ENCODE data around the gene CHST9. TPM values are rescaled to one million over a fixed set of nuclear protein-coding genes. Genes with fewer than 3 reads are reported as not detected.
"Not testable (repeated sequence)": the region's sequence is repeated elsewhere in the genome, so short reads cannot be mapped to it uniquely, and the experiment has no call there.

The CHST9 gene
- polyA plus RNA-seq (under 0.01 to 0.07 TPM (median 0.03 TPM) in 3 replicates), polyA minus RNA-seq (0.10 TPM in 1 of 3 replicates, not detected in the others)
- polyA plus RNA-seq (2011; ENCODE audit: low read depth), result not detected
- polyA plus RNA-seq (2011; cell fraction: cytosol; rRNA removed), result 0.03 and 0.07 TPM in 2 replicates
- polyA plus RNA-seq (2011; cell fraction: nucleus; rRNA removed), result 0.04 and 0.05 TPM in 2 replicates
- 0.03 TPM in 1 of 2 replicates, not detected in the other for polyA plus RNA-seq (2012; ENCODE audit: low replicate concordance)
- polyA minus RNA-seq (2011; cell fraction: cytosol; rRNA and poly(A)+ RNA removed), result not detected
- not detected in 2 replicates for polyA minus RNA-seq (2011; cell fraction: nucleus; rRNA and poly(A)+ RNA removed)

- H3K9me3 ChIP-seq (ENCODE audit: control insufficient read depth, low read depth, low read length), result no peaks in the 10 kb centered on the region
- DNase-seq (ENCODE audit: low read depth, low spot score) (no peak), FAIRE-seq (no peak)
- peaks cover 18% of the 10 kb centered on the region for H3K27me3 ChIP-seq (ENCODE audit: control insufficient read depth, extremely low read depth, insufficient read depth, low read length)
- no peak within 1 kb of the TSS for H3K27ac ChIP-seq (ENCODE audit: control insufficient read depth, insufficient read depth, low read length)
- peak; percentile 63 for TF ChIP-seq EZH2 (IDR thresholded peaks at IDR 0.05; ENCODE audit: low read length)
- TF ChIP-seq, protein P1, sequence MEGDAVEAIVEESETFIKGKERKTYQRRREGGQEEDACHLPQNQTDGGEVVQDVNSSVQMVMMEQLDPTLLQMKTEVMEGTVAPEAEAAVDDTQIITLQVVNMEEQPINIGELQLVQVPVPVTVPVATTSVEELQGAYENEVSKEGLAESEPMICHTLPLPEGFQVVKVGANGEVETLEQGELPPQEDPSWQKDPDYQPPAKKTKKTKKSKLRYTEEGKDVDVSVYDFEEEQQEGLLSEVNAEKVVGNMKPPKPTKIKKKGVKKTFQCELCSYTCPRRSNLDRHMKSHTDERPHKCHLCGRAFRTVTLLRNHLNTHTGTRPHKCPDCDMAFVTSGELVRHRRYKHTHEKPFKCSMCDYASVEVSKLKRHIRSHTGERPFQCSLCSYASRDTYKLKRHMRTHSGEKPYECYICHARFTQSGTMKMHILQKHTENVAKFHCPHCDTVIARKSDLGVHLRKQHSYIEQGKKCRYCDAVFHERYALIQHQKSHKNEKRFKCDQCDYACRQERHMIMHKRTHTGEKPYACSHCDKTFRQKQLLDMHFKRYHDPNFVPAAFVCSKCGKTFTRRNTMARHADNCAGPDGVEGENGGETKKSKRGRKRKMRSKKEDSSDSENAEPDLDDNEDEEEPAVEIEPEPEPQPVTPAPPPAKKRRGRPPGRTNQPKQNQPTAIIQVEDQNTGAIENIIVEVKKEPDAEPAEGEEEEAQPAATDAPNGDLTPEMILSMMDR (optimal IDR thresholded peaks at IDR 0.05 in 1 of 3, IDR thresholded peaks at IDR 0.05 in 1 of 3, conservative IDR thresholded peaks at IDR 0.05 in 1 of 3; ENCODE audit: extremely low read depth in 1 of 3, insufficient read depth in 2 of 3, low read length in 3 of 3), result peak in 1 of 3 experiments; percentile 15
- peak within 1 kb of the TSS; percentile 28 for H2AFZ ChIP-seq (ENCODE audit: control insufficient read depth, low read length)
- H3K4me1 ChIP-seq (ENCODE audit: control insufficient read depth, extremely low read depth, insufficient read depth, low read length), result peaks cover 4% of the 10 kb centered on the region
- no peaks in the 10 kb centered on the region for H3K9me1 ChIP-seq (ENCODE audit: control insufficient read depth, extremely low read depth, insufficient read depth, low read length)
- no peaks in the 10 kb centered on the region for H4K20me1 ChIP-seq (ENCODE audit: control insufficient read depth, extremely low read depth, insufficient read depth, low read length)
- dilution Hi-C loops (cut with MboI; ENCODE audit: extremely low pct_ligation_motif_present, low sequenced_read_pairs), result no loop called here
- no peak within 1 kb of the TSS for H3K9ac ChIP-seq (ENCODE audit: control insufficient read depth, extremely low read depth, insufficient read depth, low read length)
- H3K4me3 ChIP-seq (ENCODE audit: control insufficient read depth in 2 of 3, extremely low read depth in 1 of 3, insufficient read depth in 2 of 3, low read depth in 1 of 3, low read length in 3 of 3), result peak within 1 kb of the TSS; percentile 12 to 45 (median 31)
- no peaks in the 10 kb centered on the region for H3K36me3 ChIP-seq (ENCODE audit: control insufficient read depth in 2 of 2, extremely low read depth in 1 of 2, insufficient read depth in 2 of 2, low read length in 2 of 2)
- H3K79me2 ChIP-seq (ENCODE audit: control insufficient read depth, insufficient read depth, low read length), result no peaks in the 10 kb centered on the region
- H3K4me2 ChIP-seq (ENCODE audit: control insufficient read depth, extremely low read depth, insufficient read depth, low read depth, low read length), result peak within 1 kb of the TSS; percentile 58
Observed at GRCh38 chr18:27185025-27185763, at the start of gene CHST9. CHST9 (minus strand) TSS chr18:27185308; CDS start chr18:27142809, 42,499 bp downstream.

DNA sequence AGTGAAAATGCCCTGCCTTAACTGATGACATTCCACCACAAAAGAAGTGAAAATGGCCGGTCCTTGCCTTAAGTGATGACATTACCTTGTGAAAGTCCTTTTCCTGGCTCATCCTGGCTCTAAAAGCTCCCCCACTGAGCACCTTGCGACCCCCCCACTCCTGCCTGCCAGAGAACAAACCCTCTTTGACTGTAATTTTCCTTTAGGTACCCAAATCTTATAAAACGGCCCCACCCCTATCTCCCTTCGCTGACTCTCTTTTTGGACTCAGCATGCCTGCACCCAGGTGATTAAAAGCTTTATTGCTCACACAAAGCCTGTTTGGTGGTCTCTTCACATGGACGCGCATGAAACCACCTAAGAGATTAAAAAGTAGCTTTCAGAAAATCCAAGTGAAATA is 47.2 kb upstream of the CHST9 start:
- H3K4me1 ChIP-seq (ENCODE audit: control insufficient read depth, extremely low read depth, insufficient read depth, low read length); H4K20me1 ChIP-seq (ENCODE audit: control insufficient read depth, extremely low read depth, insufficient read depth, low read length); H3K9me3 ChIP-seq (ENCODE audit: control insufficient read depth, low read depth, low read length); H3K27me3 ChIP-seq (ENCODE audit: control insufficient read depth, extremely low read depth, insufficient read depth, low read length); H3K9ac ChIP-seq (ENCODE audit: control insufficient read depth, extremely low read depth, insufficient read depth, low read length); H3K27ac ChIP-seq (ENCODE audit: control insufficient read depth, insufficient read depth, low read length); DNase-seq (ENCODE audit: low read depth, low spot score); dilution Hi-C loops (cut with MboI; ENCODE audit: extremely low pct_ligation_motif_present, low sequenced_read_pairs); H3K36me3 ChIP-seq (ENCODE audit: control insufficient read depth in 2 of 2, extremely low read depth in 1 of 2, insufficient read depth in 2 of 2, low read length in 2 of 2); H3K4me3 ChIP-seq (ENCODE audit: control insufficient read depth in 2 of 3, extremely low read depth in 1 of 3, insufficient read depth in 2 of 3, low read depth in 1 of 3, low read length in 3 of 3); H2AFZ ChIP-seq (ENCODE audit: control insufficient read depth, low read length); H3K4me2 ChIP-seq (ENCODE audit: control insufficient read depth, extremely low read depth, insufficient read depth, low read depth, low read length); H3K9me1 ChIP-seq (ENCODE audit: control insufficient read depth, extremely low read depth, insufficient read depth, low read length); FAIRE-seq; H3K79me2 ChIP-seq (ENCODE audit: control insufficient read depth, insufficient read depth, low read length): not testable (repeated sequence)

DNA sequence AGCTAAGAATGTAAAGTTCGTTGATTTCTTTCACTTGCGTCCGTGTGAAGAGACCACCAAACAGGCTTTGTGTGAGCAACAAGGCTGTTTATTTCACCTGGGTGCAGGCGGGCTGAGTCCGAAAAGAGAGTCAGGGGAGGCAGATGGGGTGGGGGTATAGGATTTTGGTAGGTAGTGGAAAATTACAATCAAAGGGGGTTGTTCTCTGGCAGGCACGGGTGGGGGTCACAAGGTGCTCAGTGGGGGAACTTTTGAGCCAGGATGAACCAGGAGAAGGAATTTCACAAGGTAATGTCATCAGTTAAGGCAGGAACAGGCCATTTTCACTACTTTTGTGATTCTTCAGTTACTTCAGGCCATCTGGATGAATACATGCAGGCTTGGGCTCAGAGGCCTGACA is 46.6 kb upstream of the CHST9 start:
- H3K9me1 ChIP-seq (ENCODE audit: control insufficient read depth, extremely low read depth, insufficient read depth, low read length); H3K4me2 ChIP-seq (ENCODE audit: control insufficient read depth, extremely low read depth, insufficient read depth, low read depth, low read length); H4K20me1 ChIP-seq (ENCODE audit: control insufficient read depth, extremely low read depth, insufficient read depth, low read length); H3K9me3 ChIP-seq (ENCODE audit: control insufficient read depth, low read depth, low read length); FAIRE-seq; DNase-seq (ENCODE audit: low read depth, low spot score); H3K36me3 ChIP-seq (ENCODE audit: control insufficient read depth in 2 of 2, extremely low read depth in 1 of 2, insufficient read depth in 2 of 2, low read length in 2 of 2); H3K9ac ChIP-seq (ENCODE audit: control insufficient read depth, extremely low read depth, insufficient read depth, low read length); H3K79me2 ChIP-seq (ENCODE audit: control insufficient read depth, insufficient read depth, low read length); dilution Hi-C loops (cut with MboI; ENCODE audit: extremely low pct_ligation_motif_present, low sequenced_read_pairs); H3K4me3 ChIP-seq (ENCODE audit: control insufficient read depth in 2 of 3, extremely low read depth in 1 of 3, insufficient read depth in 2 of 3, low read depth in 1 of 3, low read length in 3 of 3); H3K4me1 ChIP-seq (ENCODE audit: control insufficient read depth, extremely low read depth, insufficient read depth, low read length); H3K27me3 ChIP-seq (ENCODE audit: control insufficient read depth, extremely low read depth, insufficient read depth, low read length): not testable (repeated sequence)
- peak overlapping the region; percentile 20 for H3K27ac ChIP-seq (ENCODE audit: control insufficient read depth, insufficient read depth, low read length)
- peak overlapping the region; percentile 59 for H2AFZ ChIP-seq (ENCODE audit: control insufficient read depth, low read length)

- H4K20me1 ChIP-seq (ENCODE audit: control insufficient read depth, extremely low read depth, insufficient read depth, low read length); H3K36me3 ChIP-seq (ENCODE audit: control insufficient read depth in 2 of 2, extremely low read depth in 1 of 2, insufficient read depth in 2 of 2, low read length in 2 of 2); H3K27me3 ChIP-seq (ENCODE audit: control insufficient read depth, extremely low read depth, insufficient read depth, low read length); dilution Hi-C loops (cut with MboI; ENCODE audit: extremely low pct_ligation_motif_present, low sequenced_read_pairs); H3K4me2 ChIP-seq (ENCODE audit: control insufficient read depth, extremely low read depth, insufficient read depth, low read depth, low read length); H3K9ac ChIP-seq (ENCODE audit: control insufficient read depth, extremely low read depth, insufficient read depth, low read length); H3K4me3 ChIP-seq (ENCODE audit: control insufficient read depth in 2 of 3, extremely low read depth in 1 of 3, insufficient read depth in 2 of 3, low read depth in 1 of 3, low read length in 3 of 3); H3K4me1 ChIP-seq (ENCODE audit: control insufficient read depth, extremely low read depth, insufficient read depth, low read length); H3K79me2 ChIP-seq (ENCODE audit: control insufficient read depth, insufficient read depth, low read length); H3K9me1 ChIP-seq (ENCODE audit: control insufficient read depth, extremely low read depth, insufficient read depth, low read length); DNase-seq (ENCODE audit: low read depth, low spot score); H3K9me3 ChIP-seq (ENCODE audit: control insufficient read depth, low read depth, low read length): not testable (repeated sequence)
- FAIRE-seq, result peak; percentile 59
- H3K27ac ChIP-seq (ENCODE audit: control insufficient read depth, insufficient read depth, low read length), result peak overlapping the region; percentile 26
- peak overlapping the region; percentile 59 for H2AFZ ChIP-seq (ENCODE audit: control insufficient read depth, low read length)
Observed at GRCh38 chr18:27231221-27231620, 46.1 kb upstream of the CHST9 start.

Measured in keratinocyte (primary cell).